ENCODE results near the gene CDC42BPB. TPM values are rescaled to one million over a fixed set of nuclear protein-coding genes. Genes with fewer than 3 reads are reported as not detected.

Gene CDC42BPB
- total RNA-seq, 1 donor from 2014 or later = 187 TPM

- DNase-seq (ENCODE audit: low spot score) = no peak
- H3K4me1 Mint-ChIP-seq (ENCODE audit: unreplicated experiment) = peaks cover 3% of the 10 kb centered on the region
- H3K27ac Mint-ChIP-seq (ENCODE audit: unreplicated experiment) = no peak overlapping the region
- TF ChIP-seq CTCF (IDR thresholded peaks at IDR 0.05; ENCODE audit: unreplicated experiment) = no peak
- H3K27me3 Mint-ChIP-seq (ENCODE audit: unreplicated experiment) = peaks cover 2% of the 10 kb centered on the region
- no peaks in the 10 kb centered on the region for H3K36me3 Mint-ChIP-seq (ENCODE audit: low read depth, unreplicated experiment)
- H3K4me3 Mint-ChIP-seq (ENCODE audit: unreplicated experiment) = no peak overlapping the region
- no peaks in the 10 kb centered on the region for H3K9me3 Mint-ChIP-seq (ENCODE audit: unreplicated experiment)
Observed at GRCh38 chr14:102918438-102918837, 138.9 kb downstream of the CDC42BPB start.

DNA sequence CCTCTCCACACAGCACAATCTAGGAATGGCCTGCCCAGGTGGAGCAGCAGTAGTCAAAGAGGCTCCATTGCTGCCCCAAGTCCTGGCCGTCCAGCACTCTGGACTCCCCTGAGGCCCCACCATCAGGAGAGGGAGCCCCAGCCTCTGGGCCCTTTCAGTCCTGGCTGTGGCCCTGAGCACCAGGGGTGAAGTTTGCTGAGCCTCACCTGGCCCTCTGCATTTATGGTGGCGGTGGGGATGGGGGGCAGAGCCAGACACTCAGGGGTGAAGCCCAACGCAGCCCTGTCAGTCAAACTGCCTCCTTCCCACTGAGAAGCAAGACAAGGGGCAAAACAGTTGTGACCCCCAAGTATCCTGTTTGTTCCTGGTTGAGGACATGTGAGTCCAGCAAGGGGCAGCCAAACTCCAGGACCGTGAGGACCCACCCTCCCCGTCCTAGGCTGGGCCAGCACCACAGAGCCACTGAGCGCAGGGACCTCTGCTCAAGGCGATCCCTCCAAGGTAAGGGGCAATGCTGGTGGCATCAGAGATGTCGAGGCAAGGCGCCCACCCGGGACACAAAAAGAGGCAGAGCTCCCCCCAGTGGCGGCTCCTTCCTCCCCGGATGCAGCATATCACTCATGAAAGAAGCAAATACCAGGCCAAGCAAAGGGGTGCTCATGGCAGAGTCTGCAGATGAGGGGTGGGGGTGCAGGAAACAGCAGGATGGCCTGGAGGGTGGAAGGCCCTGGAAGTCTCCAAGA is 139.7 kb downstream of the CDC42BPB start:
- peaks cover 3% of the 10 kb centered on the region for H3K4me1 Mint-ChIP-seq (ENCODE audit: unreplicated experiment)
- peaks cover 2% of the 10 kb centered on the region for H3K27me3 Mint-ChIP-seq (ENCODE audit: unreplicated experiment)
- peak; percentile 78 for DNase-seq (ENCODE audit: low spot score)
- no peaks in the 10 kb centered on the region for H3K9me3 Mint-ChIP-seq (ENCODE audit: unreplicated experiment)
- TF ChIP-seq CTCF (IDR thresholded peaks at IDR 0.05; ENCODE audit: unreplicated experiment) = peak; percentile 49
- no peaks in the 10 kb centered on the region for H3K36me3 Mint-ChIP-seq (ENCODE audit: low read depth, unreplicated experiment)
- H3K4me3 Mint-ChIP-seq (ENCODE audit: unreplicated experiment) = no peak overlapping the region
- no peak overlapping the region for H3K27ac Mint-ChIP-seq (ENCODE audit: unreplicated experiment)

- Mint-ChIP-seq H3K4me3 (ENCODE audit: unreplicated experiment) (no peak overlapping the region), H3K27me3 (ENCODE audit: unreplicated experiment) (peaks cover 2% of the 10 kb centered on the region), H3K9me3 (ENCODE audit: unreplicated experiment) (no peaks in the 10 kb centered on the region), H3K36me3 (ENCODE audit: low read depth, unreplicated experiment) (no peaks in the 10 kb centered on the region), H3K27ac (ENCODE audit: unreplicated experiment) (no peak overlapping the region), H3K4me1 (ENCODE audit: unreplicated experiment) (peaks cover 3% of the 10 kb centered on the region)
- TF ChIP-seq CTCF (IDR thresholded peaks at IDR 0.05; ENCODE audit: unreplicated experiment) = no peak
- no peak for DNase-seq (ENCODE audit: low spot score)
Observed at GRCh38 chr14:102917056-102917385, 140.3 kb downstream of the CDC42BPB start.

GRCh38 chr14:102916347-102917055 is 140.8 kb downstream of the CDC42BPB start:
- Mint-ChIP-seq H3K4me3 (ENCODE audit: unreplicated experiment) (no peak overlapping the region), H3K4me1 (ENCODE audit: unreplicated experiment) (peaks cover 3% of the 10 kb centered on the region), H3K36me3 (ENCODE audit: low read depth, unreplicated experiment) (no peaks in the 10 kb centered on the region), H3K9me3 (ENCODE audit: unreplicated experiment) (no peaks in the 10 kb centered on the region), H3K27ac (ENCODE audit: unreplicated experiment) (no peak overlapping the region), H3K27me3 (ENCODE audit: unreplicated experiment) (peaks cover 2% of the 10 kb centered on the region)
- no peak for TF ChIP-seq CTCF (IDR thresholded peaks at IDR 0.05; ENCODE audit: unreplicated experiment)
- no peak for DNase-seq (ENCODE audit: low spot score)
